IPS-18c (cell line): ENCODE results near the gene APAF1.
"Not testable (repeated sequence)": the region's sequence is repeated elsewhere in the genome, so short reads cannot be mapped to it uniquely, and the experiment has no call there.

ENCODE experiments used
- H3K4me3 ChIP-seq: 2 replicates; pipeline ENCODE4 v1.7.0; 2013; ENCODE audit warnings: low read depth, mild to moderate bottlenecking, low read length, moderate library complexity; ENCODE audit not compliant: insufficient read depth
- H3K9me3 ChIP-seq: one replicate; pipeline ENCODE4 v1.6.1; 2013; ENCODE audit warnings: mild to moderate bottlenecking, low read length, moderate library complexity; ENCODE audit not compliant: control insufficient read depth, insufficient read depth

The APAF1 gene

GRCh38 chr12:98741196-98741555, 96.1 kb downstream of the APAF1 start:
- Histone ChIP-seq H3K9me3 (no peaks in the 10 kb centered on the region), H3K4me3 (no peak overlapping the region)

DNA sequence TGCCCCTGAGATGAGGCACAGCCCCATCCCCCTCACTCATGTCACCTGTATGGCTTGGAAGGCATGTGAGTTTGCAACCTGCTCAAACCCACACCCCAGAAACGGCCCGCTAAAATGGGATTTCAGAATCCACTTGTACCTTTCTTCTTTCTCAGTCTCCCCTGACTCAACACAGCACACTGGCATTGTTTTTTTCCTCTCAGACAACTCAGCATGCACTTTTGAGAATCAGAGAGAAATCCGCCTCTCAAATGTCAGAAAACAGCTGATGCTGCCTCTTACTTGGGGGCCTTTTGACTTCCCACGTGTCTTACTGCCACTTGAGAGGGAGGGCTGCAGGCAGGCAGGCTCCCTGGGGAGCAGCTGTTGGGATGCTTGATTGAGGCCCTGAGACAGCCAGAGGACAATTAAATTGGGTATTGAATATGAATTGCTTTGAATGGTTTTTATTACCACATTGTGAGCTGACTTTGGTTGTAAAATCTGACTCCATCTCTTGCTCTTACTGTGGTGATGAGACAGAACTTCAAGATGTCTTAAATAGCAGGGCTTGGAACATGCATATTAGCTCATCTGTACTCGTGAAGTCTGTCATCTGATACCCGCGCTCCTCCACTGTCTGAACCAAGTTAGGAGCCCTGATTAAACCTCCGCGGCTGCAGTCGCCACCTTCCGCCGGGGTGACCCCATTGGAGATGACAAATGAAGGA, 96.6 kb downstream of the APAF1 start:
- H3K9me3 ChIP-seq = no peaks in the 10 kb centered on the region
- no peak overlapping the region for H3K4me3 ChIP-seq

- Histone ChIP-seq H3K9me3 (no peaks in the 10 kb centered on the region), H3K4me3 (no peak overlapping the region)
Observed at GRCh38 chr12:98743362-98743953, 98.4 kb downstream of the APAF1 start.

- H3K9me3 ChIP-seq = no peaks in the 10 kb centered on the region
- no peak overlapping the region for H3K4me3 ChIP-seq
Observed at GRCh38 chr12:98744680-98745079, 99.6 kb downstream of the APAF1 start.

GRCh38 chr12:98745578-98746391, 100.7 kb downstream of the APAF1 start:
- H3K4me3 ChIP-seq = peak overlapping the region; percentile 43; the same call in 1 of the 2 replicates
- H3K9me3 ChIP-seq = no peaks in the 10 kb centered on the region

DNA sequence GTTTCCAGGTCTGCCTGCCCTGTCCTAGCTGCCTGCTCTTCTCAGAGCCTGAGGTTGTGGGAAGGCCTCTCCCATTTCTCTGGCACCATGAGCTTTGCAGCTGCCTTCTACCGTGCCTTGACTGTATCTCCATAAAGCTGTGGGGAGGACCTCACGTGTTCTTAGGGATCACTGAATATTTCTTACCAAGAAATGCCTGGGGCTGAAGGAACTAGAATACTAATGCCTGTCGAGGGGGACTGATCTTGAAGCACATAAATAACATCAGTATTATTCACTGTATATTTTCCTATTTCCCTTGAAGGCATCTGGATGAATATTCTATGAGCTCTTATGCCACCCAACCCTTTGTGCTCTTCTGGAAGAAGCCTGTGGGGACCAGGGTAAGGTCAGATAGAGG, 103.4 kb downstream of the APAF1 start:
- no peak overlapping the region for H3K4me3 ChIP-seq
- no peaks in the 10 kb centered on the region for H3K9me3 ChIP-seq

DNA sequence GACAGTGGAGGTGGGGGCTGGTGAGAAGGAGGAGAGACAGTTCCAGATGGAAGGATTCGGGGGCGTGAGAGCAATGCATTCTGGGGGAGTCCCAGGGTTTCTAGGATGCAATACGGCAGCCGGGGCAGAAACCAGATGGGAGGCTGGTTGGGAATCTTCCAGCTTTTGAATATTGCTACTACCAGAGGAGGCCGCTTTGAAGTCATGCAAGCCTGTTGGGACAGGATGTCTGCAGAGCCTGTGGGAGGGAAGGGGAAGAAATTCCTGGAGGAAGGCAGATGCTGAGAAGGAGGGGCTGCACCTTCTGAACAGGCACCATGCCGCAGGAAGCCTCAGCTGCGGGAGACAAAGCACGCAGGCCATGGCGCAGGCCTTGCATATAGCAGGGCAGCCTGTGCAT, 105.4 kb downstream of the APAF1 start:
- Histone ChIP-seq H3K9me3 (no peaks in the 10 kb centered on the region), H3K4me3 (no peak overlapping the region)

DNA sequence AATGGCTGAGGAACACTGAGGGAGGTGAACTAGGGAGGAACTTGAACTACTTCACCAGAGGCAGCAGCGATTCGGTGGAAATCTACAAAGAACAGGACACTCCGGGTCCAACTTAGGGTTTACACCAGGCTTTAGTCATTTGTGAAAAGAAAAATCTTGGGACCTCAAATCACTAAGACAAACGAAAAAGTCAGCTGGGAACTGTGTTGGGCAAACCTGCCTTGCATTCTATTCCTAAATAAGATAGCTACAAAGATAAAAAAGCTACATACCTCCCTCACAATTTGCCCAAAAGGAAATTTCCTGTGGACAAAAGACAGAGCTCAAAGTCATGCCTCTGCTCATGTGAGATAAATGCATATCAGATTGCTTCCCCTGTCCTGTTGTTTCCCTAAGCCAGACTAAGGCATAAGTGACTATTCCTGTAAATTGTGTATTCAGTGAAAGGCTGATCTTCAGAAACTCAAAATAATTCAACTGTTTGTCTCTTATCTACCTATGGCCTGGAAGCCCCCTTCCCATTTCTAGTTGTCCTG, 106.6 kb downstream of the APAF1 start:
- Histone ChIP-seq H3K9me3 (no peaks in the 10 kb centered on the region), H3K4me3 (no peak overlapping the region)

DNA sequence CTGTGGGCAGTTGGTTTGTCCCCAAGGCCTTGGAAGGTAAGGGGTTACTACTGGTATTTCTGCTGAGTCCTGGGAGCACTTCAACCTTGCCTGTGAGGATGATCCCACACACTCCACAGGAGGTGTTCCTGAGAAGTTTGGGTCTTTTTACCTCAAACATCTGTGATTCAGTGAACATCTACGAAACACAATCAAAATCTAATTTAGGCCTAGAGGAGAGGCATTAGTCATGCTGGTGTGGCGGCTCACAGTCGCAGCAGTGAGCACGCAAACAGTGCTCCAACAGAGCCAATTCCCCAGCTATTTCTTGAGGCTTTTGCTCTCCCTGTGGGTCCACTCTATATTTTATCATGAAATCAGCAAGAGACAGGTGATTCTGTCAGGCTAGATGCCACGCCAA, 107.6 kb downstream of the APAF1 start:
- H3K9me3 ChIP-seq = no peaks in the 10 kb centered on the region
- H3K4me3 ChIP-seq = no peak overlapping the region

DNA sequence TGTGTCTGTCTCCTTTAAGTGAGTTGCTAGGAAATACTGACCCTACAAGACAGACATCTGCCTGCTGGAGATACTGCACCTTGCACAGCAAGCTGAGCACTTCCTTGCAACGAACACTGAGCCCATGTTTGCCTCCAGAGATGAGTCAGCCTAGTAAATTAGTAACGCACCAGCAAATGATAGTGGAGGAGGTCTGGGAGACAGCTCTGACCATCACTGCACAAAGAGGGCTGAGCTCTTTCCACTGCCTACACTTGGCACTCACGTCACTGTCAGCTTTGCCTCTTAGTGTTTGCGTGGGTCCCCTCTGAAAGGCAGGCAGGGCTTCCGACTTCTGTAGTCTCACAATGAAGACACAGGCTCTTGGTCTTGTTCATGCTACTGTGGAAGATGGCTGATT, 109.0 kb downstream of the APAF1 start:
- Histone ChIP-seq H3K4me3 (no peak overlapping the region), H3K9me3 (no peaks in the 10 kb centered on the region)

- not testable (repeated sequence) for H3K9me3 ChIP-seq, H3K4me3 ChIP-seq
Observed at GRCh38 chr12:98755855-98756254, 110.8 kb downstream of the APAF1 start.

- no peaks in the 10 kb centered on the region for H3K9me3 ChIP-seq
- H3K4me3 ChIP-seq = no peak overlapping the region
Observed at GRCh38 chr12:98757455-98757854, 112.4 kb downstream of the APAF1 start.

DNA sequence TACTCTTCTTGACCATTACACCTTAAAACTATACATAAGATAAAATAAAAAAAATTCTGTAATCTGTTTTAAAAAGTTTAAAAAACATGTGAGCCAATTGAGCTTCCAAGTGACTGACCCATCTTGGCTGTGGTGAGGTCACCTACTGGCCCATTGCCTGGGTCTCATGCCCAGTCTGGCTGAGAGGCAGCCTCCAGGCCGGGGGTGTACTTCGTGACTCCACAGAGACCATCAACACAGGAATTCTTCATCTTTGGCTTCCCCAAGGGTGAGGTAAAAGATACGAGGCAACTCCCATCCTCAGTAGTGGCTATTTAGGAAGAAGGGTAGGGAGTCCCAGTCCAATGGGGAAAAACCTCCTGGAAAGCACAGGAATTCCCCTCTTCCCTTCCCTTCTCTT, 113.2 kb downstream of the APAF1 start:
- H3K4me3 ChIP-seq = no peak overlapping the region
- H3K9me3 ChIP-seq = no peaks in the 10 kb centered on the region

DNA sequence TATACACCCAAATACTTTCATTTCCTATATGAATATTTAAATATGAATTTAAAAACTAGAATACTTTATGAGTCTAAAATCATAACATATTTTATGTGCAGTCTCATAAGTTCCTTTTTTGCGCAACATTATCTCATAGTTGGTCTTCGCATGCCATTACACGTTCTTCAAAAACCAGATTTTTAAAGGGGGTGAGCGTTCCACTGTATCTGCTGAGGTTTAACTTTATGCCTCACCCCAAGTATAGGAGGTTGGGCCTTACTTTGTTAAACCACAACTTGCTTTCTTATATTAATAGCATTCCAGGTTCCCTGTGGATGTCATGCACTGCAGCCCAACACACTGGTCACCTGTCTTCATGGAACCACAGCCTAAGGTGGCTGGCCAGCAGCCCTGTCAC, 118.6 kb downstream of the APAF1 start:
- no peaks in the 10 kb centered on the region for H3K9me3 ChIP-seq

DNA sequence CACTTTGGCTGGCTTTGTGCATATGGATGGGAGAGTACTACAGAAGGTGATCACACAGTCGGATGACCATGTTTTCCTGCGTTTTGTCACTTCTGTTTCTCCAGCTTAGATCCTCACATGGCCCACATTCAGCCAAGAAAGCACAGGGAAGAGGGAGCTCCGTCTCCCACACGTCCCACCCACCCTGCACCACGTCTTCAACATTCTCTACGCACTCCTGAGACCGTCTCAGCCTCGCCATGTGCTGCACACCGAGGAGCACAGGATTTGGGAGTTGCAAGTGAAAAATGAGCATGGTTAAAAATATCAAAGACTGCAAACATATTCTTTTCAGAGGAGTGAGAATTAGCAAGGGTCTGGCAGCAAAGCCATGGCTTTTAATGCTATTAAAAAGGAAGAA, 122.2 kb downstream of the APAF1 start:
- no peak overlapping the region for H3K4me3 ChIP-seq
- H3K9me3 ChIP-seq = no peaks in the 10 kb centered on the region

More for the DNA sequence above, 118.6 kb downstream of the APAF1 start:
- no peak overlapping the region for H3K4me3 ChIP-seq

DNA sequence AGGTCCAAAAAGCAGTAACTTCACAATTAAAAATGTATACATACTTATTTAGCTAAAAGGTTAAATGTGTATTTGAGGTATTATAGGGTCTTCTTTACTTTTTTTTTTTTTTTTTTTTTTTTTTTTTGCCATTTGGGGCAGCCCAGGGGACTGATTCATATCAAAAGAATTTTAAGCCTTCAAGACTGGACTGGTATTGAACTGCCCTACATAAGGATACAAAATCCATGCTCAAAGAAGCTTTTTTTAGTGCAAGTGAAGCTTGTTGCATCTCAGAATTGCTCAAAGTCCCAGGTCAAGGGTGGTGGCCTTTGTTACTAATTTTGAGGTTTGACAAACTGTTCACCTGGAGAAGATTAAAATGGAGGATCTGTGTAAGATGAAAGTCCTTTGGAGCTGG, 124.0 kb downstream of the APAF1 start:
- Histone ChIP-seq H3K4me3 (no peak overlapping the region), H3K9me3 (peaks cover 3% of the 10 kb centered on the region)

DNA sequence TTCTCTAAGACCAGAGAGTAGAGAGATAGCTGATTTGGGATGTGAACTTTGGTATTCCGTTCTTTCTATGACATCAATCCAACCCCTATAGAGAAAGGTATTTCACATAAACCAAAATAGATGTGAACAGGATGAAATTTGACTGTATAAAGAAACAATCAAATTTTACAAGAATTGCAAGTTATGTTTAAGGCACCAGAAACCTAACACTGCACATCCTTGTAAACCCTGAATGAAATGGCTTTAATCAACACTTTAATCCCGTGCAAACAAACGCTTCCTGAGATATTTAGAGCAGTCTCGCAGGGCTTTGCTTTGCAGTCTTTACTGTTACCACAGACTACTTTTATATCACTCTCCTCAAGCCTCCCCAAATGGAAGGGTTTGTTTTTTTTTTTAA, 125.1 kb downstream of the APAF1 start:
- Histone ChIP-seq H3K9me3 (peaks cover 3% of the 10 kb centered on the region), H3K4me3 (no peak overlapping the region)
